SU-DHL-6 (cell line): ENCODE results near the gene IL27RA.

ENCODE experiments used
- H2AFZ ChIP-seq: fragments of 200-600 bp; sonication (generic); 2 replicates; pipeline ENCODE4 v1.6.1; 2014; ENCODE audit warnings: low read depth, mild to moderate bottlenecking, moderate library complexity, mixed read lengths, antibody characterized with exemption, low read length; ENCODE audit not compliant: severe bottlenecking
- H3F3A ChIP-seq: fragments of 200-600 bp; shearing (Covaris generic); 2 replicates; pipeline ENCODE4 v1.6.0; 2016; ENCODE audit warnings: antibody characterized with exemption, mild to moderate bottlenecking; ENCODE audit not compliant: insufficient read depth
- H3K27ac ChIP-seq: fragments of 200-600 bp; sonication (generic); 2 replicates; pipeline ENCODE4 v1.5.1; 2016; ENCODE audit warnings: low read depth, mild to moderate bottlenecking, low read length, moderate library complexity, mixed read lengths
- H3K27me3 ChIP-seq: fragments of 200-600 bp; sonication (generic), shearing (Covaris generic); 2 replicates; pipeline ENCODE4 v1.6.0; 2014; ENCODE audit warnings: mild to moderate bottlenecking, low read length
- H3K36me3 ChIP-seq: fragments of 200-600 bp; sonication (generic); 2 replicates; pipeline ENCODE4 v1.6.1; 2014; ENCODE audit warnings: mild to moderate bottlenecking, low read length, mixed read lengths
- H3K4me2 ChIP-seq: fragments of 300-600, 200-600 bp; shearing (Covaris generic), sonication (generic); 2 replicates; pipeline ENCODE4 v1.6.0; 2014; ENCODE audit warnings: low read length, low read depth, mild to moderate bottlenecking; ENCODE audit not compliant: poor library complexity, severe bottlenecking
- H3K4me3 ChIP-seq: fragments of 200-600 bp; sonication (generic); 2 replicates; pipeline ENCODE4 v1.5.1; 2014; ENCODE audit warnings: antibody characterized with exemption, low read length, mild to moderate bottlenecking, mixed read lengths; ENCODE audit not compliant: insufficient read depth, poor library complexity, severe bottlenecking
- H3K79me2 ChIP-seq: fragments of 200-600 bp; sonication (generic); 2 replicates; pipeline ENCODE4 v1.6.1; 2014; ENCODE audit warnings: mild to moderate bottlenecking, low read length, moderate library complexity; ENCODE audit not compliant: insufficient read depth
- H3K9ac ChIP-seq: fragments of 200-600 bp; sonication (generic); 2 replicates; pipeline ENCODE4 v1.7.0; 2014; ENCODE audit warnings: mild to moderate bottlenecking, low read length
- H3K9me2 ChIP-seq: fragments of 200-600 bp; sonication (generic); replicated peaks from 2 replicates; pipeline ENCODE4 v1.6.1; 2014; ENCODE audit warnings: low read length; ENCODE audit not compliant: insufficient read depth
- H3K9me3 ChIP-seq: fragments of 200-600 bp; sonication (generic); 2 replicates; pipeline ENCODE4 v1.6.1; 2014; ENCODE audit warnings: low read length, mixed read lengths; ENCODE audit not compliant: insufficient read depth
- H4K20me1 ChIP-seq: fragments of 200-600 bp; sonication (generic); 2 replicates; pipeline ENCODE4 v1.6.1; 2014; ENCODE audit warnings: low read depth, mild to moderate bottlenecking, antibody characterized with exemption, low read length, moderate library complexity, mixed read lengths
- EZH2phosphoT487 ChIP-seq: fragments of 200-600 bp; sonication (generic), shearing (Covaris generic); conservative IDR thresholded peaks from 2 replicates; pipeline ENCODE4 v1.6.1; 2018; ENCODE audit warnings: mild to moderate bottlenecking, antibody characterized with exemption, low read length, moderate library complexity, mixed read lengths
- TF ChIP-seq, protein P1 (sequence below): fragments of 200-600 bp; sonication (generic); IDR thresholded peaks from one replicate; pipeline ENCODE4 v1.5.1; 2017; ENCODE audit warnings: antibody characterized with exemption, mild to moderate bottlenecking, low read length, moderate library complexity; ENCODE audit not compliant: insufficient read depth, poor library complexity, severe bottlenecking

The IL27RA gene

DNA sequence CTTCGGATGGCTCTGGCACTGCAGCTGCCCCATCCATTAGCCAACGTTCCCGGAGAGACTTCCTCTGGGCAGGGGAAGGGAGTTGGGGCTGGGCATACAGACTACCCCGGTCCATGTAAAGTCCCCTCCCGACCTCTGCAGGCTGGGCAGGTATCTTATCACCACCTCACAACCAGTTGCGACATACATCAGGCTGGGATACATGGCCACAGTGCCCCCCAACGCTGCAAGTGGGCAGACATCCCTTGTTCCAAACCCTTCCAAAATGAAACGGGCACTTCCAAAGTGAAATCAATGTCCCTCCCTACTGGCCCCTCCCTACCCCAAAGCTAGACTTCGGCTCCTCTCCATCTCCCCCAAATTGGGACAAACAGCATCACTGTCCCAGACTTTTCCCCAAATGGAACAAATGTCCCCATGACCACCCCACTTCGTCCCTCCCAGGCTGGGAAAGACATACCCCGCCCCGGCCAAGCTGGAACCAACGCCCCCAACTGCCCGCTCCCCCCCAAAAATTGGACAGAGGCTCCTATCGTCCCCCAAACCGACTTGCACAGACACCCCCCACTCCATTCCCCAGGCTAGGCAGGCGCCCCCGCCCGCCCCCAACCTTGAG, 25.3 kb downstream of the IL27RA start:
- H3K4me3 ChIP-seq, result no peak overlapping the region
- H4K20me1 ChIP-seq, result no peaks in the 10 kb centered on the region
- 0 out of 2 replicates have a peak, but pooled peaks cover 4% of the 10 kb centered on the region for H3K27me3 ChIP-seq
- no peak overlapping the region for H3K27ac ChIP-seq
- no peaks in the 10 kb centered on the region for H3K36me3 ChIP-seq
- H2AFZ ChIP-seq, result no peak overlapping the region
- no peak overlapping the region for H3K4me2 ChIP-seq
- no peaks in the 10 kb centered on the region for H3K9me3 ChIP-seq
- no peaks in the 10 kb centered on the region for H3K79me2 ChIP-seq
- H3K9me2 ChIP-seq, result no peaks in the 10 kb centered on the region
- TF ChIP-seq, protein P1, sequence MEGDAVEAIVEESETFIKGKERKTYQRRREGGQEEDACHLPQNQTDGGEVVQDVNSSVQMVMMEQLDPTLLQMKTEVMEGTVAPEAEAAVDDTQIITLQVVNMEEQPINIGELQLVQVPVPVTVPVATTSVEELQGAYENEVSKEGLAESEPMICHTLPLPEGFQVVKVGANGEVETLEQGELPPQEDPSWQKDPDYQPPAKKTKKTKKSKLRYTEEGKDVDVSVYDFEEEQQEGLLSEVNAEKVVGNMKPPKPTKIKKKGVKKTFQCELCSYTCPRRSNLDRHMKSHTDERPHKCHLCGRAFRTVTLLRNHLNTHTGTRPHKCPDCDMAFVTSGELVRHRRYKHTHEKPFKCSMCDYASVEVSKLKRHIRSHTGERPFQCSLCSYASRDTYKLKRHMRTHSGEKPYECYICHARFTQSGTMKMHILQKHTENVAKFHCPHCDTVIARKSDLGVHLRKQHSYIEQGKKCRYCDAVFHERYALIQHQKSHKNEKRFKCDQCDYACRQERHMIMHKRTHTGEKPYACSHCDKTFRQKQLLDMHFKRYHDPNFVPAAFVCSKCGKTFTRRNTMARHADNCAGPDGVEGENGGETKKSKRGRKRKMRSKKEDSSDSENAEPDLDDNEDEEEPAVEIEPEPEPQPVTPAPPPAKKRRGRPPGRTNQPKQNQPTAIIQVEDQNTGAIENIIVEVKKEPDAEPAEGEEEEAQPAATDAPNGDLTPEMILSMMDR, result no peak
- no peak for TF ChIP-seq EZH2phosphoT487
- no peaks in the 10 kb centered on the region for H3F3A ChIP-seq
- H3K9ac ChIP-seq, result no peak overlapping the region

DNA sequence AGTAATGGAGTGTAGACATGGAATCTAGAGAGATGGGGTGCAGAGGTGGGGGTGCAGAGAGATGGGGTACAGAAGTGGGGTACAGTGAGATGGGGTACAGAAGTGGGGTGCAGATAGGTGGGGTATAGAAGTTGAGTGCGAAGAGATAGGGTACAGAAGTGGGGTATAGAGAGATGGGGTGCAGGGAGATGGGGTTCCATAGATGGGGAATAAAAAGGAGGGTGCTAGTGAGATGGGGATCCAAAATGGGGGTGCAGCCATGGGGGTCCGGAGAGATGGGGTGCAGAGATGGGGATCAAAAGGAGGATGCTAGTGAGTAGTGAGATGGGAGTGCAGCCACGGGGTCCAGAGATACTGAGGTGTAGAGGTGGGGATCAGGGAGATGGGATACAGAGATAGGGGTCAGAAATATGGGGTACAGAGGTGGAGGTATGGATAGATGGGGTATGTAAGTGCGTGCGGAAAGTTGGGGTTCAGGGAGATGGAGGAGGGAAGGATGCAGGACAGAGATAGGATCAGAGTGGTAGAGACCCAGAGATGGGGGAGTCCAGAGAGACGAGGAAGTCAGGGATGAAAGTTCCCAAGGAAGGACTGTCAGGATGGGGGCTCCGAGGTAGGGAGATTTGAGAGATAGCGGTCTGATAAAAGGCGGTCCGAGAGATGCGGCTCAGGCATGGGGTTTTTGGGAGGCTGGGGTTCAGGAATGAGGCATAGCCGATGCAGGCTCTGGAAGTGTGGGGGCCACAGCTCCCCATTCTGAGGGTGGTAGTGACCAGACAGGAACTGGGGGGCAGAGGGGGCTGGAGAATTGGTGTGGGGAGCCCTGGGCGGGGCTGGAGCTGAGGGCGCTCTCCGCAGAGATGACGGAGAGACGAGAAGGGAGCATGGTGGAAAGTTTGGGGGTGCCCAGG, 26.9 kb downstream of the IL27RA start:
- Histone ChIP-seq H3F3A (no peaks in the 10 kb centered on the region), H3K27ac (no peak overlapping the region), H3K4me2 (no peak overlapping the region), H3K79me2 (no peaks in the 10 kb centered on the region), H4K20me1 (no peaks in the 10 kb centered on the region), H2AFZ (no peak overlapping the region), H3K9me3 (no peaks in the 10 kb centered on the region), H3K9ac (no peak overlapping the region), H3K27me3 (0 out of 2 replicates have a peak, but pooled peaks cover 4% of the 10 kb centered on the region), H3K36me3 (no peaks in the 10 kb centered on the region), H3K9me2 (no peaks in the 10 kb centered on the region), H3K4me3 (no peak overlapping the region)
- TF ChIP-seq, protein P1, result no peak
- TF ChIP-seq EZH2phosphoT487, result no peak

DNA sequence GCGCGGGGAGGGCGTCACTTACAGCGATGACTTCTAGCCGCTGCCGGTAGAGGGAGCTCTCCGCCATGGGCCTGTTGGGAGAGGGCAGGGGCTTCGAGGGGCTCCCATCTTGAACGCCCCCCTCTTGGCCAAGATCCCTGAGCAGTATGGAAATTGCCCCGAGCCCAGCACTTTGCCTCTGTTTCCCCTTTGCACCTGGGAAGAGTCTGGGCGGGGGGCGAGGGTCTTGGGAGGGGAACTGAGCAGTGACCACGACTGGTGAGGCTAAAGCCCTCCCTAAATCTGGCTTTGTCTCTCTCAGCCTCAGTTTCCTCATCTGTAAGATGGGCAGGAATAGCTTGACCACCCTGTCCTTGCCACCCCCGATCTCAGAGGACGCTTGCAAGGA, 27.5 kb downstream of the IL27RA start:
- no peaks in the 10 kb centered on the region for H3K36me3 ChIP-seq
- H3K4me3 ChIP-seq, result no peak overlapping the region
- no peak overlapping the region for H3K27ac ChIP-seq
- no peaks in the 10 kb centered on the region for H4K20me1 ChIP-seq
- H3F3A ChIP-seq, result no peaks in the 10 kb centered on the region
- no peaks in the 10 kb centered on the region for H3K79me2 ChIP-seq
- TF ChIP-seq EZH2phosphoT487, result no peak
- TF ChIP-seq, protein P1, result peak; percentile 53
- no peaks in the 10 kb centered on the region for H3K9me2 ChIP-seq
- H3K9me3 ChIP-seq, result no peaks in the 10 kb centered on the region
- no peak overlapping the region for H3K9ac ChIP-seq
- H3K27me3 ChIP-seq, result 0 out of 2 replicates have a peak, but pooled peaks cover 4% of the 10 kb centered on the region
- no peak overlapping the region for H3K4me2 ChIP-seq
- H2AFZ ChIP-seq, result no peak overlapping the region
